Stimulated activated CD8-positive, alpha-beta memory T cell treated with anti-CD3 and anti-CD28 coated beads, Interleukin-4, amount 100 ng/mL, for 4 hours (primary cell): ENCODE measurements around the gene RPS15A.
"Not testable (repeated sequence)": the region's sequence is repeated elsewhere in the genome, so short reads cannot be mapped to it uniquely, and the experiment has no call there.

ENCODE experiments used
- DNase-seq, 2 donors: peaks; one replicate each; pipeline ENCODE4 v3.0.0-alpha.2; 2020; ENCODE audit warnings: low read depth in 2 of 2, low spot score in 1 of 2

Gene RPS15A

GRCh38 chr16:18797746-18798145 lies 7.6 kb upstream of the RPS15A start:
- no peak for DNase-seq

GRCh38 chr16:18796377-18796776 lies 6.2 kb upstream of the RPS15A start:
- no peak for DNase-seq

GRCh38 chr16:18792836-18793433 lies 2.8 kb upstream of the RPS15A start:
- DNase-seq: no peak

GRCh38 chr16:18789515-18789849 lies 652 bp downstream of the RPS15A start:
- DNase-seq: no peak

- DNase-seq: no peak
These were observed 1.2 kb downstream of the RPS15A start for GRCh38 chr16:18788828-18789514.

GRCh38 chr16:18784917-18785623 lies 5.1 kb downstream of the RPS15A start:
- no peak for DNase-seq

- DNase-seq: no peak
These were observed 6.4 kb downstream of the RPS15A start for GRCh38 chr16:18783430-18784341.

- DNase-seq: no peak
These were observed 7.3 kb downstream of the RPS15A start for GRCh38 chr16:18782697-18783429.

GRCh38 chr16:18781232-18781631 lies 8.9 kb downstream of the RPS15A start:
- DNase-seq: not testable (repeated sequence)

GRCh38 chr16:18780460-18781026 lies 9.6 kb downstream of the RPS15A start:
- not testable (repeated sequence) for DNase-seq

GRCh38 chr16:18777664-18778063 lies 12.5 kb downstream of the RPS15A start:
- not testable (repeated sequence) for DNase-seq

- DNase-seq: not testable (repeated sequence)
These were observed 13.8 kb downstream of the RPS15A start for GRCh38 chr16:18776334-18776733.

GRCh38 chr16:18774651-18775050 lies 15.5 kb downstream of the RPS15A start:
- not testable (repeated sequence) for DNase-seq

GRCh38 chr16:18772171-18772570 lies 18.0 kb downstream of the RPS15A start:
- DNase-seq: not testable (repeated sequence)

- not testable (repeated sequence) for DNase-seq
These were observed 19.7 kb downstream of the RPS15A start for GRCh38 chr16:18770336-18770962.

GRCh38 chr16:18767217-18767616 lies 22.9 kb downstream of the RPS15A start:
- DNase-seq: peak in 1 of 2 donors; percentile 9

- not testable (repeated sequence) for DNase-seq
These were observed 27.4 kb downstream of the RPS15A start for GRCh38 chr16:18762713-18763112.

- peak; percentile 17 to 20 for DNase-seq
These were observed 30.3 kb downstream of the RPS15A start for GRCh38 chr16:18759598-18760520.
